ENCODE results near the gene ADAMTS17. TPM values are rescaled to one million over a fixed set of nuclear protein-coding genes. Genes with fewer than 3 reads are reported as not detected.
A peak's percentile ranks its signal among the peaks of the same experiment; 100 is the strongest.
"Not testable (repeated sequence)": the region's sequence is repeated elsewhere in the genome, so short reads cannot be mapped to it uniquely, and the experiment has no call there.

The ADAMTS17 gene
- total RNA-seq, 1 experiment from 2014 or later, result 0.32 TPM

- H3K27ac ChIP-seq, result no peak overlapping the region
- peaks cover 13% of the 10 kb centered on the region; the same call in 1 of the 2 replicates for H3K4me1 ChIP-seq (replicated peaks)
- H3K9me3 ChIP-seq (replicated peaks), result no peaks in the 10 kb centered on the region; the same call in 1 of the 2 replicates
- no peak for DNase-seq (ENCODE audit: low read depth in 1 of 2, low spot score in 2 of 2)
- H3K27me3 ChIP-seq (replicated peaks), result 0 out of 2 replicates have a peak, but pooled peaks cover 2% of the 10 kb centered on the region
- H3K4me3 ChIP-seq, result peak overlapping the region; percentile 44; the same call in 1 of the 2 replicates
- no peaks in the 10 kb centered on the region for H3K36me3 ChIP-seq
Measured at GRCh38 chr15:100349321-100349695, 7.5 kb upstream of the ADAMTS17 start.

GRCh38 chr15:100348578-100348977 is 6.8 kb upstream of the ADAMTS17 start:
- H3K27ac ChIP-seq, result no peak overlapping the region

GRCh38 chr15:100346866-100347512 is 5.2 kb upstream of the ADAMTS17 start:
- H3K9me3 ChIP-seq (replicated peaks), result no peaks in the 10 kb centered on the region; the same call in 1 of the 2 replicates
- peaks cover 11% of the 10 kb centered on the region for H3K27me3 ChIP-seq (replicated peaks)
- H3K4me3 ChIP-seq, result no peak overlapping the region
- peaks cover 13% of the 10 kb centered on the region; the same call in 1 of the 2 replicates for H3K4me1 ChIP-seq (replicated peaks)
- no peaks in the 10 kb centered on the region for H3K36me3 ChIP-seq
- H3K27ac ChIP-seq, result no peak overlapping the region
- DNase-seq (ENCODE audit: low read depth in 1 of 2, low spot score in 2 of 2), result no peak

More at GRCh38 chr15:100348578-100348977, 6.8 kb upstream of the ADAMTS17 start:
- Histone ChIP-seq H3K9me3 (replicated peaks) (no peaks in the 10 kb centered on the region; the same call in 1 of the 2 replicates), H3K27me3 (replicated peaks) (peaks cover 3% of the 10 kb centered on the region; the same call in 1 of the 2 replicates), H3K4me1 (replicated peaks) (peaks cover 13% of the 10 kb centered on the region; the same call in 1 of the 2 replicates), H3K36me3 (no peaks in the 10 kb centered on the region), H3K4me3 (no peak overlapping the region)
- no peak for DNase-seq (ENCODE audit: low read depth in 1 of 2, low spot score in 2 of 2)

- no peak overlapping the region for H3K4me3 ChIP-seq
- H3K27me3 ChIP-seq (replicated peaks), result peaks cover 20% of the 10 kb centered on the region
- DNase-seq (ENCODE audit: low read depth in 1 of 2, low spot score in 2 of 2), result no peak
- peaks cover 6% of the 10 kb centered on the region for H3K9me3 ChIP-seq (replicated peaks)
- no peaks in the 10 kb centered on the region for H3K36me3 ChIP-seq
- peaks cover 18% of the 10 kb centered on the region for H3K4me1 ChIP-seq (replicated peaks)
- H3K27ac ChIP-seq, result no peak overlapping the region
Measured at GRCh38 chr15:100345438-100345837, 3.7 kb upstream of the ADAMTS17 start.

- Histone ChIP-seq H3K9me3 (replicated peaks) (peaks cover 6% of the 10 kb centered on the region), H3K36me3 (no peaks in the 10 kb centered on the region), H3K27me3 (replicated peaks) (peaks cover 35% of the 10 kb centered on the region), H3K4me1 (replicated peaks) (peaks cover 7% of the 10 kb centered on the region), H3K27ac (no peak overlapping the region), H3K4me3 (no peak overlapping the region)
- DNase-seq (ENCODE audit: low read depth in 1 of 2, low spot score in 2 of 2), result no peak
Measured at GRCh38 chr15:100343251-100343650, 1.5 kb upstream of the ADAMTS17 start.

GRCh38 chr15:100341239-100341749 is 481 bp downstream of the ADAMTS17 start:
- Histone ChIP-seq H3K4me3 (peak overlapping the region; percentile 24), H3K27me3 (replicated peaks) (peaks cover 49% of the 10 kb centered on the region), H3K27ac (no peak overlapping the region), H3K36me3 (no peaks in the 10 kb centered on the region), H3K4me1 (replicated peaks) (peaks cover 7% of the 10 kb centered on the region), H3K9me3 (replicated peaks) (peaks cover 6% of the 10 kb centered on the region)
- DNase-seq (ENCODE audit: low read depth in 1 of 2, low spot score in 2 of 2), result no peak

- peaks cover 7% of the 10 kb centered on the region for H3K4me1 ChIP-seq (replicated peaks)
- peaks cover 6% of the 10 kb centered on the region for H3K9me3 ChIP-seq (replicated peaks)
- no peak for DNase-seq (ENCODE audit: low read depth in 1 of 2, low spot score in 2 of 2)
- peaks cover 50% of the 10 kb centered on the region for H3K27me3 ChIP-seq (replicated peaks)
- H3K36me3 ChIP-seq, result no peaks in the 10 kb centered on the region
- no peak overlapping the region for H3K4me3 ChIP-seq
- no peak overlapping the region for H3K27ac ChIP-seq
Measured at GRCh38 chr15:100340721-100341238, 995 bp downstream of the ADAMTS17 start.

GRCh38 chr15:100339999-100340398 is 1.8 kb downstream of the ADAMTS17 start:
- DNase-seq (ENCODE audit: low read depth in 1 of 2, low spot score in 2 of 2), result no peak
- H3K4me1 ChIP-seq (replicated peaks), result peaks cover 7% of the 10 kb centered on the region
- no peak overlapping the region for H3K27ac ChIP-seq
- no peak overlapping the region for H3K4me3 ChIP-seq
- peaks cover 52% of the 10 kb centered on the region for H3K27me3 ChIP-seq (replicated peaks)
- no peaks in the 10 kb centered on the region for H3K36me3 ChIP-seq
- H3K9me3 ChIP-seq (replicated peaks), result peaks cover 6% of the 10 kb centered on the region

- not testable (repeated sequence) for H3K36me3 ChIP-seq; H3K9me3 ChIP-seq (replicated peaks); H3K27ac ChIP-seq; H3K4me1 ChIP-seq (replicated peaks); DNase-seq (ENCODE audit: low read depth in 1 of 2, low spot score in 2 of 2); H3K4me3 ChIP-seq
- peaks cover 52% of the 10 kb centered on the region for H3K27me3 ChIP-seq (replicated peaks)
Measured at GRCh38 chr15:100339451-100339850, 2.3 kb downstream of the ADAMTS17 start.

GRCh38 chr15:100338971-100339444 is 2.8 kb downstream of the ADAMTS17 start:
- no peaks in the 10 kb centered on the region for H3K36me3 ChIP-seq
- no peak overlapping the region for H3K27ac ChIP-seq
- no peak overlapping the region for H3K4me3 ChIP-seq
- H3K4me1 ChIP-seq (replicated peaks), result peaks cover 7% of the 10 kb centered on the region
- peaks cover 49% of the 10 kb centered on the region for H3K27me3 ChIP-seq (replicated peaks)
- peaks cover 6% of the 10 kb centered on the region for H3K9me3 ChIP-seq (replicated peaks)
- no peak for DNase-seq (ENCODE audit: low read depth in 1 of 2, low spot score in 2 of 2)

- Histone ChIP-seq H3K36me3 (no peaks in the 10 kb centered on the region), H3K27ac (no peak overlapping the region), H3K27me3 (replicated peaks) (peaks cover 49% of the 10 kb centered on the region), H3K4me3 (no peak overlapping the region), H3K4me1 (replicated peaks) (peaks cover 7% of the 10 kb centered on the region), H3K9me3 (replicated peaks) (peaks cover 6% of the 10 kb centered on the region)
- DNase-seq (ENCODE audit: low read depth in 1 of 2, low spot score in 2 of 2), result no peak
Measured at GRCh38 chr15:100338247-100338646, 3.5 kb downstream of the ADAMTS17 start.

GRCh38 chr15:100337096-100338044 is 4.4 kb downstream of the ADAMTS17 start:
- Histone ChIP-seq H3K4me3 (no peak overlapping the region), H3K9me3 (replicated peaks) (peaks cover 6% of the 10 kb centered on the region), H3K27me3 (replicated peaks) (peaks cover 44% of the 10 kb centered on the region), H3K4me1 (replicated peaks) (peaks cover 7% of the 10 kb centered on the region), H3K36me3 (no peaks in the 10 kb centered on the region), H3K27ac (no peak overlapping the region)
- DNase-seq (ENCODE audit: low read depth in 1 of 2, low spot score in 2 of 2), result no peak

- Histone ChIP-seq H3K27me3 (replicated peaks) (peaks cover 36% of the 10 kb centered on the region), H3K4me1 (replicated peaks) (no peaks in the 10 kb centered on the region), H3K27ac (no peak overlapping the region), H3K9me3 (replicated peaks) (no peaks in the 10 kb centered on the region), H3K4me3 (no peak overlapping the region), H3K36me3 (no peaks in the 10 kb centered on the region)
- no peak for DNase-seq (ENCODE audit: low read depth in 1 of 2, low spot score in 2 of 2)
Measured at GRCh38 chr15:100336061-100336460, 5.7 kb downstream of the ADAMTS17 start.
